ENCODE data around the gene BCDIN3D. TPM values are rescaled to one million over a fixed set of nuclear protein-coding genes. Genes with fewer than 3 reads are reported as not detected.

The BCDIN3D gene
- total RNA-seq, 1 experiment from 2014 or later, result 3.3 TPM

- no peaks in the 10 kb centered on the region for H3K9me3 ChIP-seq (ENCODE audit: control insufficient read depth, low read depth, low read length)
- Mint-ChIP-seq H3K4me3 (peak overlapping the region; percentile 2 to 13; a peak in 1 of 5 replicates), H3K27ac (peak overlapping the region in 2 of 3 experiments; percentile 25 to 59; a peak in 5 of 7 replicates), H3K36me3 (ENCODE audit: insufficient read depth in 1 of 3, low read depth in 3 of 3) (peaks cover 0 to 2% (median 0%) of the 10 kb centered on the region in 3 experiments; a peak in 2 of 7 replicates), H3K9me3 (peaks cover 28 to 30% of the 10 kb centered on the region in 2 experiments), H3K4me1 (peaks cover 48 to 53% of the 10 kb centered on the region in 2 experiments), H3K27me3 (ENCODE audit: low read depth) (peaks cover 12% of the 10 kb centered on the region)
- no peak overlapping the region for H2AFZ ChIP-seq (ENCODE audit: low read length)
- H3K4me2 ChIP-seq (ENCODE audit: insufficient read depth, insufficient read length, low read length), result no peak overlapping the region
- H2BK5ac ChIP-seq (ENCODE audit: insufficient read length, low read length), result no peak overlapping the region
- no peak overlapping the region for H3T11ph ChIP-seq (ENCODE audit: low read length)
- no peaks in the 10 kb centered on the region for H3K79me2 ChIP-seq (ENCODE audit: insufficient read depth, low read length)
- no peak overlapping the region for H3K18ac ChIP-seq (ENCODE audit: insufficient read length, low read depth, low read length)
- H4K5ac ChIP-seq (ENCODE audit: insufficient read length, low read depth, low read length), result no peak overlapping the region
- no peak overlapping the region for H3K4ac ChIP-seq (ENCODE audit: low read depth, low read length)
- no peak overlapping the region for H2BK15ac ChIP-seq (ENCODE audit: low read depth, low read length)
- no peak overlapping the region for H3K9ac ChIP-seq (ENCODE audit: extremely low read depth, insufficient read length, low read length)
- no peak overlapping the region for H3K27ac ChIP-seq (ENCODE audit: insufficient read length, low read depth, low read length)
- no peak overlapping the region for H4K8ac ChIP-seq (replicated peaks; ENCODE audit: insufficient read length, low read depth, low read length)
- TF ChIP-seq CTCF (conservative IDR thresholded peaks at IDR 0.05), result no peak
- no CpG with 5 or more reads among the region's 8 CpGs for WGBS (ENCODE audit: extremely low coverage, insufficient read length, low lambda C conversion rate)
- no peaks in the 10 kb centered on the region for H4K20me1 ChIP-seq (ENCODE audit: control insufficient read depth, insufficient read depth, insufficient read length)
- H3K4me1 ChIP-seq (ENCODE audit: insufficient read depth, low read length), result peaks cover 6% of the 10 kb centered on the region; the same call in 1 of the 2 replicates
- H2AK5ac ChIP-seq (ENCODE audit: insufficient read length, low read length), result no peak overlapping the region
- no peaks in the 10 kb centered on the region; the same call in 1 of the 2 replicates for H3K27me3 ChIP-seq (ENCODE audit: insufficient read depth, low read length)
- H2BK20ac ChIP-seq (ENCODE audit: low read depth, low read length, poor library complexity, severe bottlenecking), result no peak overlapping the region
- H3K56ac ChIP-seq (ENCODE audit: insufficient read length, low read depth, low read length), result no peak overlapping the region
- DNase-seq, result no peak
- no peak overlapping the region for H4K91ac ChIP-seq (ENCODE audit: insufficient read length, low read depth, low read length)
- no peak overlapping the region for H2BK120ac ChIP-seq (ENCODE audit: low read depth, low read length, poor library complexity, severe bottlenecking)
- no peak overlapping the region for H3K14ac ChIP-seq (ENCODE audit: insufficient read depth, low read length)
- H3K23me2 ChIP-seq (ENCODE audit: insufficient read length, low read depth, low read length, poor library complexity, severe bottlenecking), result no peaks in the 10 kb centered on the region
- H3K79me1 ChIP-seq (ENCODE audit: insufficient read depth, low read depth, low read length, poor library complexity, severe bottlenecking), result no peaks in the 10 kb centered on the region
- no peak overlapping the region for H3K23ac ChIP-seq (ENCODE audit: insufficient read length, low read depth, low read length)
- no peak overlapping the region for H2BK12ac ChIP-seq (ENCODE audit: insufficient read length, low read depth, low read length)
Measured at GRCh38 chr12:49882248-49882850, 39.4 kb upstream of the BCDIN3D start.
